Medulla oblongata (tissue), 1 donor: ENCODE measurements around the gene C6orf132.
"Not testable (repeated sequence)": the region's sequence is repeated elsewhere in the genome, so short reads cannot be mapped to it uniquely, and the experiment has no call there.

Experiments
- DNase-seq: peaks from one replicate; pipeline ENCODE4 v3.0.0-alpha.2; 2015; ENCODE audit errors: extremely low spot score

C6orf132 gene

DNA sequence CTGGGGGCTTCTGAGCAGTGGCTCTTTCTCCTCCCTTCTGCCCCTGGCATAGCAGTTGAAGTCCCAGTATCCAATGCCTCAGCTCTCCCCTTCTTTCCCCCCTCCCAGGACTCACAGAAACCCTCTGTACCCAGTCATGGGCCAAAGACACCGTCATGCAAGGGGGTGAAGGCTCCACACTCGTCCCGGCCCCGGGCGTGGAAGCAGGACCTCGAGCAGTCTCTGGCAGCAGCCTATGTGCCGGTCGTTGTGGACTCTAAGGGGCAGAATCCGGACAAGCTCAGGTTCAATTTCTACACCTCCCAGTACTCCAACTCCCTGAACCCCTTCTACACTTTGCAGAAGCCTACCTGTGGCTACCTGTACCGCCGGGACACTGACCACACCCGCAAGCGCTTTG is 20.4 kb upstream of the C6orf132 start:
- no peak for DNase-seq

DNA sequence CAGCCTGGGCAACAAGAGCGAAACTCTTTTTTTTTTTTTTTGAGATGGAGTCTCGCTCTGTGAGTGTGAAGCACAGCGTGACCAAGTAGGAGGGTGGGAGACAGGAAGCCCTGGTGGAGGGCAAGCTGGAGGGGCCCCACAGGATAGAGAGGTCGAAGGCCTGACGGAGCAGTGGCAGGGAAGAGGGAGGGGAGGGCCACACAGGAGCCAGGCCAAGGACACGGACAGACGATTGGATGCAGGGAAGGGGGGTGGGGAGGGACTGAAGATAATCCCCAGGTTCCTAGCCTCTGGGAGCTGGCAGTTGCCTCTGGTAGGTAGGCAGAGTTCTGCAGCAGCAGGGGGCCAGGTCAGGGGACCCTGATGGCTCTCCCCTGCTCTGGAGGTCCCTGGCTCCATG is 20.0 kb upstream of the C6orf132 start:
- no peak for DNase-seq

DNA sequence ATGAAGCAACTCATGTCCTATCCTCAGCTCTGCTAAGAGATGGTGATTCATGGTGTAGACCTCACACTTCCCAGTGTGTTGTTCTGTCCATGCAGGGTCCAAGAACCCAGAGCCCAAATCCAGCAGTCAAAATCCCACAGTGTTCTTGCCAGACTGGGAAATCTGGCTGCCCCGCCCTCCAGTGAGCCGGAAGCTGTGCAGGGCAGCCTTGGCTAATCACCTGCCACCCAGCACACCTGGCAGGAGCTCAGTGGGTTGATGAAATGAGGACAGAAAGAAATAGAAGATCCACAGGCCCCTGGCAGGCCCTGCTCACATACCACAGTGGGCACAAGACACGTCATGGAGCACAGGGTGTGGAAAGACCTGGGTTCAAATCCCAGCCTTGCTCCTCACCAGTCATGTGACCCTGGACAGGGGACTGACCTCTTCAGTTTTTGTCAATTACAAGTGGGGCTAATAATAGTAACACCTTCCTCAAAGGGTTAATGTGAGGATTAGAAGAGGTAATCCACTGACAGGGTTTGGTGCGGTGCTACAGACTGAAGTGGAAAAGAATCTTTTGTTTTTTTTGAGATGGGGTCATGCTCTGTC is 17.1 kb upstream of the C6orf132 start:
- DNase-seq: no peak

DNA sequence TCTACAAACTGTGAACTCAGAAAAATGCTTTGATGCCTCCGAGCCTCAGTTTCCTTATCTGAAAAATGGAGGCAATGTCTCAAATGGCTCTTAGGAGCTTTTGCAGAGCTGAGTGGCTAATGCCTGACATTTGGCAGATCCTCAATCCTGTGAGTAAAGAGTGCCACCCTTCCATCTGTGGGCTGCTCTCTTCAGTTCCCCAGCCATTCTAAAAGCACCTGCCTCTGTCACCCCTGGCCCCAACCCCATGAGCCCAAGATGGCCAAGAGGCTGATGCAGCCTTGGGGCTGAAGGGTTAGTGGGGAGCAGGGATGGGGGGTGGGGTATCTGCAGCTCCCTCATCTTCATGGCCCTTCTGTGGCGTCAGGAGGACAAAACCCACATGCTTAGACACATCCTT is 16.2 kb upstream of the C6orf132 start:
- no peak for DNase-seq

DNA sequence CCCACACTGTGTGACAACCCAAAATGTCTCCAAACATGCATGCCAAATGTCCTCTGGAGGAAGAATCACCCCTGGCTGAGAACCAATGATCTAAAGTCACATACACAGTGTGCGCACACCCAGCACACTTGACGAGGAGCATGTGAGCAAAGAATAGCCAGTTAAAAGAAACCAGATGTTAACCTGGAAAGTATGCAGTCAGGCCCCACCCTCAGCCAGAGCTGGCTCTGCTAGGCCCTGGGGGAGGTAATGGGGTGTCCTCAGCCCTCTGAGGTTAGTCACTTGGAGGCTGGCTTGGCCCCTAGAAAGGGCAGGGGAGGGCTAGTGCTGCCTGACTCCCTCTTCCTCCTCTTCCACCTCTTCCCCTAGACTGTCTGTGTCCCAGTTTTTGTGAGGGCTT is 15.6 kb upstream of the C6orf132 start:
- no peak for DNase-seq

DNA sequence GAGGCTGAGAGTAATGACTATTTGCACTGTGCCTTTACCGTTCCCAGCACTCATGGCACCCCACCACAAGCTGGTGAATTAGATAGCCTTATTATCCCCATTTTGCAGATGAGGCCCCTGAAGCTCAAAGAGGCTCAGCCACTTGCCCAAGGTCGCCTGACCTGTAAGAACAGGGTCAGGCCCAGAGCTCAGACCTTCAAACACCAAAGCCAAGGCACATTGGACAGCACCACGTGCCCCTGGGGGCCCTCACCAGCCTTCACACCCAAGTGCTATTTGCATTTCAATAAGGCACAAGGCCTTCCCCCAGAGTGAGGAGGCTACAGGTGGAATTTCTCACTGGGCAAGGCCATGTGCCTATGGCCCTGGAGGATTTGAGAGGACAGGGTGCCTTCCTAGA is 14.2 kb upstream of the C6orf132 start:
- no peak for DNase-seq

DNA sequence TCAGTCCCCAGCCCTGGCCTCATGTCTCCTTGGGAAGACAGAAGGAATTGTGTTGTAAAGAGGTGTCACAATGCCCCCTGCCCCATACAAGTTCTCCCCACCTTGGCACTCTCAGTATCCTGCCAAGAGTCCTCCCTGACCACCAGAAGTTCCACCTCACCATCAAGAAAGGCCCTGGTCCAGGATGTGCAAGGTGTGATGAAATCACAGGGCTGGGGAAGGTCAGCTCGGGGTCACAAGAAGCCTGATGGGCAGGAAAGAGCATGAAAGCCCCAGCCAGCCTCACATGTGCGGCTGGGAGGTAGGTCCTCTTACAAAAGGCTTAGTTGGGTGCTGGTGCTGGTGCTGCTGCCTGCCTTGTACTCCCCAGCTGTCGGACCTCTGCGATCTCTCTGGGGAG is 12.9 kb upstream of the C6orf132 start:
- DNase-seq: no peak

DNA sequence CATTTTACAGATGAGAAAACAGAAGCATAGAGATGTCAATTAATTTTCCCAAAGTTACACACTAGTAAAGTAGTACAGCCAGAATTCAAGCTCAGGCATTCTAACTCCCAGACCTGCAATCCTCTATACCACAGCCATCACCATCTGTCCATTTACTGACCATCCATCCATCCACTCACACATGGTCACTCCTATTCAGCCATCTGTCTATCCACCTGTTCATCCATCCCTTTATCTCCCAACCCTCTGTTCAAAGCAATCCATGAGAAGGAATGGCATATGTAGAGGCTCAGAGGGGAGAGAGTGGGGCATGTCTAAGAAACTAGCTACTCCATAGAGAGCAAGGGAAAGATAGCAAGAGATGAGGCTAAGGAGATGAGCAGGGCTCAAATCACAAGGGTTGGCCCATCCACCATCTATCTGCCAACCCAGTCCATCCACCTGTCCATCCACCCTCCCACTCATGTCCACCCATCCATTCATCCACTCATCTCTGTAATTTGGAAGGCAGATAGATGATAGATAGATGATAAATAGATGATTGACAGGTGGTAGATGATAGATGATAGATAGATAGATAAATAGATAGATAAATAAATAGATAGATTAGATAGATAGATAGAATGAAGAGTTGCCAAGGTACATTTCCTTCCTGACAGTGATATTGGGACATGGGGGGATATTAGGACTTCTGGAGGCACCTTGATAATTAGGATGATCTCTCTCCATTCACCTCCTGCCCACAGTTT is 12.2 kb upstream of the C6orf132 start:
- no peak for DNase-seq

DNA sequence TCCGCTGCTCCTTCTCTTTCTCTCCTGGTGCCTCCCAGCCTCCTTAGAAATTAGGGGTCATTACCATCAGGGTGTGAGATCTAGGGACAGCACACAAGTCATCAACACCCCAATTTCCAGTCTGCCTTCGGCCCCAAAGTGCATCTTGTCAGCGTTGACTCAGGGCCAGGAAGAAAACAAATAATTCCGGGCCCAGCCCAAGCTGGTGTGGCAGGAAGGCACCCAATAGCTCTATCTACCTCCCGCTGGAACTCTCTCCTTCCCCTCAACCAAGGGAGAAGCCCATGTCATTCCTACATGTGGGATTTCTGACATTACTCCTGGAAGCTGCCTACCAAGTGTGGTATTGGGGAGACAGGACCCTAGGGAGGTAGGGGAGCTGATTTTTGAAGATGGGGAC is 11.5 kb upstream of the C6orf132 start:
- DNase-seq: no peak

DNA sequence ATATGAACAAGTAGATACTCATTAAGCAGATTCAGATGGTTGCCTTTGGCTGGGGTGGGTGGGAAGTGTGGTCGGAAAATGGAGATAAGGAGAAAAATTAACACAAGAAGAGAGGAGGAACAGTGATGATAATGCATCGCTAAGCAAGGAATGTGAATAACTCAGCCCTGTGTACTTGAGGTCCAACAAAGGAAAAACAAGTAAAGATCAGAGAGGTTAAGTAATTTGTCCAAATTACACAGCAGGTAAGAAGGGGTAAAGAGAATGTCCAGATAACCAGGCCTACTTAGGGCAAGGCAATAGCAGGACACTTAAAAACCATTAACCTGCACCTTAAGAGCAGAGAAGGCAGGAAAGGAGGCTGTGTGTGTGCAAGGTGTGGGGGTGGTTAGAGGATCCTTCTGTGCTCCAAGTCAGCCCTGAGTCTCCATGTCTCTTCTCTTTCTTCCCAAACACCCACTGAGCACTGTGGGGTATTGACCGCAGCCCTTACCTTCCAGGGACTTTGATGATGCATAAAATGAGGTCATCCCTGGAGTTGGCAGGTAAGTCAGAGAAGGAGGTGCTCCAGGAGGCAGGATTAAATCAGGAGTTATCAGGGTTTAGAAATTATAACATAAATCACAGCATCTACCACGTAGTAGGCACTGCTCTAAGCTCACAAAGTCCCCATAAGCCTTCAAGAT is 10.3 kb upstream of the C6orf132 start:
- DNase-seq: not testable (repeated sequence)

DNA sequence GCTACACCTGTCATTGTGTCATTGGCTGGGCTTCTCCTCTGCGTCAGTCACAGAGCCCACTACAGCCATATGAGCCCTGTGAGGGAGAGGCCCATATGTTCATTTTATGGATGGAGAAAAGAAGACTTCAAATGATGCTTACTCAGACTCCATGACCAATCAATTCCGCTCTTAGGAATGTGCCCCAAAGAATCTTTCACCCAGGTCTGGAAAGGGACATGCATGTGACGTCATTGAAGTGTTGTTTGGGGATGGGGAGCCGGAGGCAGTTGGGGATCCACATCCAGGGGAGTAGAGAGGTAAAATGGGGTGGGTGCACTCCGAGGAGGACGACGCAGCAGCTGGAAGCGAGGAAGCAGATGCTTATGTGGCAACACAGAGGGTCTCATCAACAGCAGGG is 9.6 kb upstream of the C6orf132 start:
- DNase-seq: no peak

DNA sequence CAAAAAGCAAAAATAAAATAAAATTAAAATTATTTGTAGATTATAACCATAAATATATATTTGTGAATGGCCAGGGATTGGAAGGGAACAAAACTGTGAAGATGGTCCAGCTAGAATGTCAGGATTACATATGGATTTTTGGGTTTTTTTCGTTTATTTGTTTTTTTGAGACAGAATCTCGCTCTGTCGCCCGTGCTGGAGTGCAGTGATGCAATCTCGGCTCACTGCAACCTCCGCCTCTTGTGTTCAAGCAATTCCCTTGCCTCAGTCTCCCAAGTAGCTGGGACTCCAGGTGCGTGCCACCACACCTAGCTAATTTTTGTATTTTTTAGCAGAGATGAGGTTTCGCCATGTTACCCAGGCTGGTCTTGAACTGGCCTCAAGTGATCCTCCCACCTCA is 7.8 kb upstream of the C6orf132 start:
- no peak for DNase-seq

DNA sequence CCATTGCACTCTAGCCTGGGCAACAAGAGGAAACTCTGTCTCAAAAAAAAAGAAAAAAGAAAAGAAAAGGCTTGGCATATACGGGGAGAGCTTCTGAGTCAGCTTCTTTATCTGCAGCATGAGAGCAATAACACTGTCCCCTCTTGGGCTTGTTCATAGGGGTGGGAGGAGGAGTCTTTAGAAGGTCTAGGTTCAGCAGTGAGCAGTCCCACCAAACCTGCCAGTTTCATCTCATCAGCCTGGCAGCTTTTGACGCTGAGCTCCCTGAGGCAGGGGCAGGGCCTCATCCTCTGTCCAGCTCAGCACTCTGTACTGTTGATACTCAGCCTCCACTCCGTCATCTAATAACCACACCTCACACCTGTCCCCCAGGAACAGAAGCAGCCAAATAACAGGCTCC is 5.6 kb upstream of the C6orf132 start:
- DNase-seq: no peak

DNA sequence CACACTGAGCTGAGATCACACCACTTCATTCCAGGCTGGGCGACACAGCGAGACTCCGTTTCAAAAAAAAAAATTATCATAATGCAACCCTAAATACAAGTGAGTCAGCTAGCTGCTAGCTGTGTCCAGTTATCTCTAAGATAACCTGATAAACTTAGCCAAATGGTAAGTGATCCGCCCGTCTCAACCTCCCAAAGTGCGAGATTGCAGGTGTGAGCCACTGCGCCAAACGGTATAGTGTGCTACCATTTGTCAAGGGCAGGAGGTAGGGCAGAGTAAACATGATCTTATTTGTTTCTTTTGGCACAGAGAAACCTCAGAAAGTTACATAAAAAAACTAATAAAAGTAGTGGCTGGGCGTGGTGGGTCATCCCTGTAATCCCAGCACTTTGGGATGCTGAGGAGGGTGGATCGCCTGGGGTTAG is 4.7 kb upstream of the C6orf132 start:
- DNase-seq: no peak

DNA sequence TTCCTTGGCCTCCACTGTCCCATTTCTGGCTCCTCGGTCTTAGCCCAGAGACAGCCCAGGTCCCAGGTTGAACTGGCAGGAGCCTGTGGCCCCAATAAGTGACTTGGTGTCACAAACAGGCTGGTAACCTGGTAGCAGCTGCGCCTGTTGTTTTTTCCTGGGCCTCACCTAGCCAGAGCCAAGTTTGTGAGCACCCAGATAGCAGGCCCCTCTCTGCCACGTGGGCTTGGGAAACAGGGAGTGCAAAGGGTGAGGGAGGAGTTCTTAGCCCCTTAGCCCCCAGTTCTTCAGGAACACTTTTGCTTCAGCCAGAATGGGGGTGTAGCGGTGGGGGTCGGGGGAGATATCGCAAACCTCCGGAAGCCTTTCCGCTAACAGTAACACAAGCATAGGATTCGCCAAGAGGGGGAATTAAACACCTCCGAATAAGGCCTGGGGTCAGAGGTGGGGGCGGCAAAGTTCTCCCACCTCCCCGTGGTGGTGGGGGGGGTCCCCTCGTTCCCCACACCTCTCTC is 760 bp downstream of the C6orf132 start:
- DNase-seq: no peak

DNA sequence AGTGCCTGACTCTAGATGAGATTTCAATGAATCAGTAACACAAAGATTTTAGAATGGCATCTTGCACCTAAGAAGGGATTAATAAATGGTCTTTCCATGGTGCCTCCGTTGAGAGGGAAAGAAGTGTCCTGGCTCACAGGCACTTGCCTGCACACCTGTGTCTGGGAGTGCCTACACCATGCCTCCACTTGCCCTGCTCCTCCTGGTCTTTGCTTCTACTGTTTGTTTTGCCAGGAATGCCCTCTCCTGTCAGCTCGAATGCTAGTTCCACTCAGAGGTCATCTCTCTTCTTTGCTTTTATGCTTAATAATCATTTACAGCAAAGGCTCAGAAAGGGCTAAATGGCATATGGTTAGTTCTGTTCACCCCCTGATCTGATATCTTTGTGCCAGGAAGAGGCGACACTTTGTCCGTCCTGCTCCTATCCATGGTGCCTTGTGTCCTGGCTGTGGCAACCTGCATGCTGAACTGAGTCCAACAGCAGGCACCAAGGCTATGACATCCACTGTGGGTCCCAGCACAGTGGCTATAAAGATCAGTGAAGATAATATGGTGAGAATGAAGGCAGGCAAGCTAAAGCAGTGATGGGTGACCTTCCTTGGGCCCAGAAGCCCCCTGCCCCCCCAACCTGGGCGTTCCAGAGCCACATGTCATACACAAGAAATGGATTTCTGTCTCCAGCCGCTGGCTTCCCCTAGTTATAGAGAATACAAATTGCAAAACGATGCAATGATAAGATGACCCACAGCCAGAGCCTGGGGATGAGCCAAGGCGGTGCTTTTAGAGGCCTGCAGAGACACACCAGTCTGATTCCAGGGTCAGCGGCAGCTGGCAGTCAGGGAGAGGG is 1.4 kb downstream of the C6orf132 start:
- no peak for DNase-seq

DNA sequence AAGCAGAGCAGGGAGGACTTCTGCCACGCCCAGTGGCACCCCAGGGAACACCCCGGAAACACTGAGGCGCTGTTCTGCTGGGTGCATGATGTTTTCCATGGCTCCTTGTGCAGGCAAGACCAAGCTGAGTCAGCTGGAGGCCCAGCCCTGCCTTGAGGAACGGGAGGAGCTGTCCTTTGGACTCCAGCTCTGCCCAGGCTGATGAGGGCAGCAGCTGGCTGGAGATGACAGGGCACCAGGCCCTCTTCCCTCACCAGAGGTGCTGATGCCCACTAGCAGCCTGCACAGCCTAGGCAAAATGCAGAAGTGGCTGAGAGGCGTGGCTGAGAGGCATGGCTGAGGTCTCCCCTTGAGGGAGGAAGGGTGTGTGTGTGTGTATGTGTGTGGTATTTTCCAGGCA is 2.4 kb downstream of the C6orf132 start:
- no peak for DNase-seq

DNA sequence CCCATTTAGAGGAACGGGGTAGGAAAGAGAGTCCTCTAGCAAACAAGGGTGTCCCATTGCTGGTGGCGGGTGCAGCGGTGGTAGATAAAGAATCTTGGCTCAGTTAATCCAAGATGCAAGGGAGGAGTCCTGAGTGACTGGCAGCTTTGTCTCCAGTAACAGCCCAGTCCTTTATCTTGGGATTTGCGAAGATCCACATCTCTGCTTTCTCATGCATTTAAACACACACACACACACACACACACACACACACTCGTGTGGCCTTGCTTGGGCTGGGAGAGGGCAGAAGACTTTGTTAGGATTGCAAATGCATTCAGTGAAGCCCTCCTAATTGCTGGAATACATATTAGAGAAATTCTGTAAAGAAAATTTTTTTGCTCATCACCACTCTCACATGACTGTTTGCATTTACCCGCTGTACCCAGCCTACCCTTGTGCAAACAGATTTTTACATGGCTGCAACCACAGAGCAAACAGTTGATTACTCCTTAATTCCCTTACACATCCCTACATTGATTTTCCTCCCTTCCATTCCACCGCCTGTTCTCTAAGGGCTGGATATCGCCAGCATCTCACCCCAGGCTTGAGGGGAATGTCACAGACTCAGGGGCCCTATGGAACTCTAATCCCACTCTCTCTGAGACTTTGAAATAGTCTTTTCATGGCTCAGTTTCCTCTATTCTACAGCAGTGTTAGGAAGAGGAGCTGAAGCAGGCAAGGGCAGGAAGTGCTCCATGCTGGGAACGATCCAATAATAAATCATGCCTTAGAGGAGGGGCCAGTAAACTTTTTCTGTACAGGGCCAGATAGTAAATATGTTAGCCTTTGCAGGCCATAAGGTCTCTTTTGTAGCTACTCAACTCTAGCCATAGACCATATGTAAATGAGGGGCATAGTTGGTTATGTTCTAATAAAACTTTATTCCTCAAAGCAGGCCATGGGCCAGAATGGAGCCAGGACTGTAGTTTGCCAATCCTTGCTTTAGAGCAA is 3.5 kb downstream of the C6orf132 start:
- no peak for DNase-seq

DNA sequence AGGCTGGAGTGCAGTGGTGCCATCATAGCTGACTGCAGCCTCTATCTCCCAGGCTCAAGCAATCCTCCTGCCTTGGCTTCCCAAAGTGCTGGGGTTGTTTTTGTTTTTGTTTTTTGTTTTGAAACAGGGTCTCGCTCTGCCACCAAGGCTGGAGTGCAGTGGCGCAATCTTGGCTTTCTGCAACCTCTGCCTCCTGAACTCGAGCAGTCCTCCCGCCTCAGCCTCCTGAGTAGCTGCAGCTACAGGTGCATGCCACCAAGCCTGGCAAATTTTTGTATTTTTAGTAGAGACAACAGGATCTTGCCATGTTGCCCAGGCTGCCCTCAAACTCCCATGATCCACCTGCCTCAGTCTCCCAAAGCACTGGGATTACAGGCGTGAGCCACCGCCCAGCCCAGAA is 4.2 kb downstream of the C6orf132 start:
- DNase-seq: no peak

DNA sequence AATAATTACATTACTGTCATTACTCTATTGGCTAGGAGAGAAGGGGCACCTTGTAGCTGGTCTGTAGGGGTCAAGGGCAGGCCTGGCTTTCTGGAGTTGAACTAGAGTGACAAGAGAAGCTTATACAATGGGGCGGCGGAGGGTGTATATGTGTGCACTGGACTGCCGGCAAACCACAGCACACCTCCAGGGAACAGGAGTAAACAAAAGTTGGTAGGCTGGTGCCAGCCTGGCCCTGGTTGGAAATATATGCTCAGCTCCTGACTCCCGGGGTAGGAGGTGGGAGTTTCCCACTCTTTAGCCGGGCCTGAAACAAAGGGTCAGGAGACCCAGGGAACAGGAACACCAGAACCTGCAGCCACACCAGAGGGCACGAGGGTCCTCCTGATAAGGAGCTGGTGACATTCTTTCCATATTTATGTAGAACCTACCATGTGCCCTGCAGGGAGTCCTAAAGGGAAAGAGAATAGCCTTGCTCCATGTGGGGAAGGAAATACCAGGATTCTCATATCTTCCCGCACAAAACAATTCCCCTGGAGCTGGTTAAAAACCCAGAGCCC is 5.1 kb downstream of the C6orf132 start:
- DNase-seq: no peak
